Measurements from ENCODE around the gene MUC22. TPM values are rescaled to one million over a fixed set of nuclear protein-coding genes. Genes with fewer than 3 reads are reported as not detected.
"Not testable (repeated sequence)": the region's sequence is repeated elsewhere in the genome, so short reads cannot be mapped to it uniquely, and the experiment has no call there.

Gene MUC22
- total RNA-seq, 1 donor, result not detected

DNA sequence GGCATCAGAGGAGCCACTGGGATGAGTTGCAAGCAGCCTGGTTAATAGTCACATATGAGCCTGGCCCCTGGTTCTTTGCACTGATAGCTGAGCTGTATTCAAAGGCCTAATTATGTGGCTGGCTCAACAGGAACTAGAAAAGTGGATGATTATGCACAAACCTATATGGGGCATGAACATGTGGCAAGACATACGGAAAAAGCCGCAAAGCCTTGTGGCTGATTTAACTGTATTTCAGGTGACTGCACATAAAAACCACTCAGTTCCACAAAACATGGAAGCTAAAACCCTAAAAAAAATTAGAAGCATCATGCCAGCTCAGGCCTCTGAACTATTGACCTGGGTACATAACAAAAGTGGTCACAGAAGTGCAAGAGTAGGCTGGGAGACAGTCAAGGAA is 13.0 kb upstream of the MUC22 start:
- Histone ChIP-seq H3K4me1 (ENCODE audit: insufficient read depth, low read length) (no peaks in the 10 kb centered on the region), H3K27ac (ENCODE audit: low read depth, low read length) (no peak overlapping the region), H3K9me3 (ENCODE audit: low read depth, low read length) (no peaks in the 10 kb centered on the region), H4K20me1 (ENCODE audit: insufficient read depth, low read length) (no peaks in the 10 kb centered on the region), H3K36me3 (ENCODE audit: insufficient read depth, low read length) (no peaks in the 10 kb centered on the region), H3K27me3 (ENCODE audit: insufficient read depth, low read length) (peaks cover 4% of the 10 kb centered on the region), H3K4me2 (ENCODE audit: insufficient read depth, low read length) (no peak overlapping the region), H3K4me3 (ENCODE audit: insufficient read depth, low read length) (no peak overlapping the region), H3K79me2 (ENCODE audit: insufficient read depth, low read length) (no peaks in the 10 kb centered on the region), H2AFZ (ENCODE audit: low read length) (no peak overlapping the region)
- TF ChIP-seq, protein P1, sequence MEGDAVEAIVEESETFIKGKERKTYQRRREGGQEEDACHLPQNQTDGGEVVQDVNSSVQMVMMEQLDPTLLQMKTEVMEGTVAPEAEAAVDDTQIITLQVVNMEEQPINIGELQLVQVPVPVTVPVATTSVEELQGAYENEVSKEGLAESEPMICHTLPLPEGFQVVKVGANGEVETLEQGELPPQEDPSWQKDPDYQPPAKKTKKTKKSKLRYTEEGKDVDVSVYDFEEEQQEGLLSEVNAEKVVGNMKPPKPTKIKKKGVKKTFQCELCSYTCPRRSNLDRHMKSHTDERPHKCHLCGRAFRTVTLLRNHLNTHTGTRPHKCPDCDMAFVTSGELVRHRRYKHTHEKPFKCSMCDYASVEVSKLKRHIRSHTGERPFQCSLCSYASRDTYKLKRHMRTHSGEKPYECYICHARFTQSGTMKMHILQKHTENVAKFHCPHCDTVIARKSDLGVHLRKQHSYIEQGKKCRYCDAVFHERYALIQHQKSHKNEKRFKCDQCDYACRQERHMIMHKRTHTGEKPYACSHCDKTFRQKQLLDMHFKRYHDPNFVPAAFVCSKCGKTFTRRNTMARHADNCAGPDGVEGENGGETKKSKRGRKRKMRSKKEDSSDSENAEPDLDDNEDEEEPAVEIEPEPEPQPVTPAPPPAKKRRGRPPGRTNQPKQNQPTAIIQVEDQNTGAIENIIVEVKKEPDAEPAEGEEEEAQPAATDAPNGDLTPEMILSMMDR (IDR thresholded peaks at IDR 0.05; ENCODE audit: extremely low read depth, low read depth, low read length), result no peak
- DNase-seq (ENCODE audit: insufficient read length, low spot score, missing footprints), result no peak

DNA sequence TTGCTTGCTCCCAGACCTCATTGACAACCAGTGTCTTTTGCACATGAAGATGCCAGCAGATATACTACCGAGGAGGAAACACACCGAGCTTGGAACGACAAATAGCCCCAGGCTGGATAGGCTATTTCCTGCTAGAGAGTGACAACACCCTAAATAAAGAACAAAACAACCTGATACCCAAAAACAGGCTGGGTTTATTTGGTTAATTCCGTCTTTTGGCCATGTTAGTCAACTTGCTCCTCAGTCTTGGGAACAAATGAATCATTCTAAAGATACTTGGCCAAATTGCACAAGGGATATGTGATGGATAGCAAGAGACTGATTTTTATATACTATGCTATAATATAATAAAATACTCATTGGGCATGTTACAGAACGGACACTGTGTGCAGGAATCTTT is 11.5 kb upstream of the MUC22 start:
- DNase-seq (ENCODE audit: insufficient read length, low spot score, missing footprints), result peak; percentile 93
- Histone ChIP-seq H3K36me3 (ENCODE audit: insufficient read depth, low read length) (no peaks in the 10 kb centered on the region), H3K9me3 (ENCODE audit: low read depth, low read length) (no peaks in the 10 kb centered on the region), H3K4me2 (ENCODE audit: insufficient read depth, low read length) (no peak overlapping the region), H3K4me1 (ENCODE audit: insufficient read depth, low read length) (no peaks in the 10 kb centered on the region), H3K27me3 (ENCODE audit: insufficient read depth, low read length) (peaks cover 4% of the 10 kb centered on the region), H2AFZ (ENCODE audit: low read length) (no peak overlapping the region), H3K27ac (ENCODE audit: low read depth, low read length) (no peak overlapping the region), H3K79me2 (ENCODE audit: insufficient read depth, low read length) (no peaks in the 10 kb centered on the region), H3K4me3 (ENCODE audit: insufficient read depth, low read length) (no peak overlapping the region), H4K20me1 (ENCODE audit: insufficient read depth, low read length) (no peaks in the 10 kb centered on the region)
- TF ChIP-seq, protein P1 (IDR thresholded peaks at IDR 0.05; ENCODE audit: extremely low read depth, low read depth, low read length), result no peak

DNA sequence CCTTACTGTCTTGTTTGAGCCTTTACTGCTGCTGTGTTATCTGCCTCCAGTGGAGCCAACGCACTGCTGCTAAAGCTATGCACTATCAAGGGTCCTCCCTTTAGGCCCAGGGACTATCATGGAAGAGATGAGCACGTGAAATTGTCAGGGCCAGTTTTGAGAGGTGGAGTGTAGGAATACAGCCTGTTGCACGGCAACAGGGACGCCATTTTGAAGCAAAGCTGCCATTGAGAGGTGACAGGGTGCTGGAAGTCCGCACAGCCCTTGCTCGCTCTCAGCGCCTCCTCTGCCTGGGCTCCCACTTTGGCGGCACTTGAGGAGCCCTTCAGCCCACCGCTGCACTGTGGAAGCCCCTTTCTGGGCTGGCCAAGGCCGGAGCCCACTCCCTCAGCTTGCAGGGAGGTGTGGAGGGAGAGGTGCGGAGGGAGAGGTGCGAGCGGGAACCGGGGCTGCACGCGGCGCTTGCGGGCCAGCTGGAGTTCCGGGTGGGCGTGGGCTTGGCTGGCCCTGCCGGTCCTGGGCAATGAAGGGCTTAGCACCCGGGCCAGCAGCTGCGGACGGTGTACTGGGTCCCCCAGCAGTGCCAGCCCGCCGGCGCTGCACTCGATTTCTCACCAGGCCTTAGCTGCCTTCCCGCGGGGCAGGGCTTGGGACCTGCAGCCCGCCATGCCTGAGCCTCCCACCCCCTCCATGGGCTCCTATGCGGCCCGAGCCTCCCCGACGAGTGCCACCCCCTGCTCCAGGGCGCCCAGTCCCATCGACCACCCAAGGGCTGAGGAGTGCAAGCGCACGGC is 10.0 kb upstream of the MUC22 start:
- DNase-seq (ENCODE audit: insufficient read length, low spot score, missing footprints); H4K20me1 ChIP-seq (ENCODE audit: insufficient read depth, low read length); H3K27ac ChIP-seq (ENCODE audit: low read depth, low read length); H3K27me3 ChIP-seq (ENCODE audit: insufficient read depth, low read length); H3K79me2 ChIP-seq (ENCODE audit: insufficient read depth, low read length); H3K4me3 ChIP-seq (ENCODE audit: insufficient read depth, low read length); H3K36me3 ChIP-seq (ENCODE audit: insufficient read depth, low read length); H3K4me2 ChIP-seq (ENCODE audit: insufficient read depth, low read length); H3K9me3 ChIP-seq (ENCODE audit: low read depth, low read length); H3K4me1 ChIP-seq (ENCODE audit: insufficient read depth, low read length); H2AFZ ChIP-seq (ENCODE audit: low read length): not testable (repeated sequence)

DNA sequence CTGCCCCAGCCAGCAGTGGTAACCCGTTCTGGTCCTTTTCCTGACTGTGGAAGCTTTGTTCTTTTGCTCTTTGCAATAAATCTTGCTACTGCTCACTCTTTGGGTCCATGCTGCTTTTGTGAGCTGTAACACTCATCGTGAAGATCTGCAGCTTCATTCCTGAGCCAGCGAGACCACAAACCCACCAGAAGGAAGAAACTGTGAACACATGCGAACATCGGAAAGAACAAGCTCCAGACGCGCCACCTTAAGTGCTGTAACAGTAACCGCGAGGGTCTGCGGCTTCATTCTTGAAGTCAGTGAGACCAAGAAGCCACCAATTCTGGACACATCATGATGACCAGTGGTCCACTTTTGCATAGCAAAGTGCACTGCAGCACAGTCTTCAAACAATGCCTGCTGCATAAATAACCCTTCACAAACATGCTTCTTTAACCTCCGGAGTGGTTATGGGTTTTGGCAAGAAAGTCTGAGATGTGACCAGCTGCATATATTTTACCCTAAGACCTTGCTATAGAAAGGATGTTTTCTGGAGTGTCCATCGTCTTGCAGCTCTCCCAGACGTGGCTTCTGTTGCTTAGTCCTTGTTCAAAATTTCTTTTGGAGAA is 8.9 kb upstream of the MUC22 start:
- H3K9me3 ChIP-seq (ENCODE audit: low read depth, low read length), result no peaks in the 10 kb centered on the region
- no peaks in the 10 kb centered on the region for H3K79me2 ChIP-seq (ENCODE audit: insufficient read depth, low read length)
- no peak overlapping the region for H3K4me3 ChIP-seq (ENCODE audit: insufficient read depth, low read length)
- H3K4me1 ChIP-seq (ENCODE audit: insufficient read depth, low read length), result no peaks in the 10 kb centered on the region
- TF ChIP-seq, protein P1 (IDR thresholded peaks at IDR 0.05; ENCODE audit: extremely low read depth, low read depth, low read length), result no peak
- H3K27ac ChIP-seq (ENCODE audit: low read depth, low read length), result no peak overlapping the region
- no peak overlapping the region for H2AFZ ChIP-seq (ENCODE audit: low read length)
- no peak overlapping the region for H3K4me2 ChIP-seq (ENCODE audit: insufficient read depth, low read length)
- no peaks in the 10 kb centered on the region for H3K36me3 ChIP-seq (ENCODE audit: insufficient read depth, low read length)
- no peaks in the 10 kb centered on the region for H4K20me1 ChIP-seq (ENCODE audit: insufficient read depth, low read length)
- H3K27me3 ChIP-seq (ENCODE audit: insufficient read depth, low read length), result peaks cover 4% of the 10 kb centered on the region
- DNase-seq (ENCODE audit: insufficient read length, low spot score, missing footprints), result no peak

Data from osteoblast (primary cell).